NB4 (cell line): ENCODE data around the gene SCAP.

Source experiments
- MYC ChIP-seq: IDR thresholded peaks from 2 replicates; pipeline ENCODE4 v1.6.1; 2011; ENCODE audit warnings: low read depth, low read length
- POLR2A ChIP-seq: IDR thresholded peaks from 2 replicates; pipeline ENCODE4 v1.6.1; 2011; ENCODE audit warnings: mild to moderate bottlenecking; ENCODE audit not compliant: insufficient read length; ENCODE audit errors: extremely low read depth
- TF ChIP-seq, protein P1 (sequence below): IDR thresholded peaks from one replicate; pipeline ENCODE4 v1.5.1; 2012; ENCODE audit warnings: low read depth, low read length
- TF ChIP-seq, protein P2 (sequence below): IDR thresholded peaks from 2 replicates; pipeline ENCODE4 v1.6.1; 2011; ENCODE audit warnings: low read depth, low read length

DNA sequence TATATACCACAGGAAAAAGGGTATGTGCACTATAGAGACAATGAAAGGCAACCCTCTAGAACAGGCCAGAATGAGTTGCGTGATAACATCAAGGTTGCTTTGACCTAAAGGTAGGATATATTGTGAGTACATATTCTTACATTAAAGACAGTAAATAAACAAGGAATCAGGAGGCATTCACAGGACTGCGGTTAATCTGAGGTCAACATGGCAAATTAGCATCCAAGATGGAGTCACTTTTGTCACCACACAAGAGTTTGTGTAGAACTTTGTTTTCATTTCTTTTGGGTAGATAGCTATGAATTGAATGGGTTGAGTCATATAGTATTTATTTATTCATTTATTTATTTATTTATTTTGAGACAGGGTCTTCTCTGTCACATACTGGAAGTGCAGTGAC is 11.5 kb upstream of the SCAP start:
- TF ChIP-seq, protein P1, sequence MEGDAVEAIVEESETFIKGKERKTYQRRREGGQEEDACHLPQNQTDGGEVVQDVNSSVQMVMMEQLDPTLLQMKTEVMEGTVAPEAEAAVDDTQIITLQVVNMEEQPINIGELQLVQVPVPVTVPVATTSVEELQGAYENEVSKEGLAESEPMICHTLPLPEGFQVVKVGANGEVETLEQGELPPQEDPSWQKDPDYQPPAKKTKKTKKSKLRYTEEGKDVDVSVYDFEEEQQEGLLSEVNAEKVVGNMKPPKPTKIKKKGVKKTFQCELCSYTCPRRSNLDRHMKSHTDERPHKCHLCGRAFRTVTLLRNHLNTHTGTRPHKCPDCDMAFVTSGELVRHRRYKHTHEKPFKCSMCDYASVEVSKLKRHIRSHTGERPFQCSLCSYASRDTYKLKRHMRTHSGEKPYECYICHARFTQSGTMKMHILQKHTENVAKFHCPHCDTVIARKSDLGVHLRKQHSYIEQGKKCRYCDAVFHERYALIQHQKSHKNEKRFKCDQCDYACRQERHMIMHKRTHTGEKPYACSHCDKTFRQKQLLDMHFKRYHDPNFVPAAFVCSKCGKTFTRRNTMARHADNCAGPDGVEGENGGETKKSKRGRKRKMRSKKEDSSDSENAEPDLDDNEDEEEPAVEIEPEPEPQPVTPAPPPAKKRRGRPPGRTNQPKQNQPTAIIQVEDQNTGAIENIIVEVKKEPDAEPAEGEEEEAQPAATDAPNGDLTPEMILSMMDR: no peak
- TF ChIP-seq POLR2A: no peak
- TF ChIP-seq, protein P2, sequence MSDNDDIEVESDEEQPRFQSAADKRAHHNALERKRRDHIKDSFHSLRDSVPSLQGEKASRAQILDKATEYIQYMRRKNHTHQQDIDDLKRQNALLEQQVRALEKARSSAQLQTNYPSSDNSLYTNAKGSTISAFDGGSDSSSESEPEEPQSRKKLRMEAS: no peak
- no peak for TF ChIP-seq MYC
